Heart left ventricle (tissue), 16 donors: ENCODE measurements around the gene PRPS1. TPM values are rescaled to one million over a fixed set of nuclear protein-coding genes. Genes with fewer than 3 reads are reported as not detected.
A peak's percentile ranks its signal among the peaks of the same experiment; 100 is the strongest.
"Not testable (repeated sequence)": the region's sequence is repeated elsewhere in the genome, so short reads cannot be mapped to it uniquely, and the experiment has no call there.

Experiments
- ATAC-seq, 4 donors: fragments of 200-7000 bp; cut with Tn5 transposase; one replicate each; pipeline ENCODE4 v1.9.1; 2020 to 2022; ENCODE audit warnings: moderate library complexity in 4 of 4, mild to moderate bottlenecking in 3 of 4, moderate number of reproducible peaks in 1 of 4
- DNase-seq, 5 donors: peaks; one replicate each; pipeline ENCODE4 v3.0.0-alpha.2; 2020
- H3K27ac ChIP-seq, 12 donors: fragments of 200-600 bp; sonication (generic) in 4 of 12; one replicate each; pipeline versions ENCODE4 v1.5.0 to v1.8.0; 2016 to 2022; ENCODE audit warnings: mild to moderate bottlenecking in 2 of 12
- H3K27me3 ChIP-seq, 9 donors: fragments of 200-600 bp; sonication (generic) in 2 of 9; one replicate each; pipeline versions ENCODE4 v1.5.1 to v1.8.0; 2016 to 2022; ENCODE audit warnings: mild to moderate bottlenecking in 3 of 9
- H3K36me3 ChIP-seq, 9 donors: fragments of 200-600 bp; sonication (generic) in 2 of 9; one replicate each; pipeline versions ENCODE4 v1.5.0 to v1.8.0; 2018 to 2022; ENCODE audit warnings: mild to moderate bottlenecking in 2 of 9
- H3K4me1 ChIP-seq, 12 donors: fragments of 200-600 bp; sonication (generic) in 4 of 12; one replicate each; pipeline versions ENCODE4 v1.5.0 to v1.8.0; 2016 to 2022; ENCODE audit warnings: mild to moderate bottlenecking in 3 of 12
- H3K4me3 ChIP-seq, 12 donors: fragments of 200-600 bp; sonication (generic) in 4 of 12; one replicate each; pipeline versions ENCODE4 v1.5.0 to v1.8.0; 2017 to 2022; ENCODE audit warnings: mild to moderate bottlenecking in 9 of 12, moderate library complexity in 4 of 12
- H3K9me3 ChIP-seq, 12 donors: fragments of 200-600 bp; sonication (generic) in 4 of 12; one replicate each; pipeline versions ENCODE4 v1.5.0 to v1.8.0; 2016 to 2022; ENCODE audit warnings: mild to moderate bottlenecking in 1 of 12
- POLR2A ChIP-seq, 2 donors: fragments of 450-650 bp; IDR thresholded peaks; one replicate each; pipeline ENCODE4 v1.6.1; 2017; ENCODE audit warnings: antibody characterized with exemption in 2 of 2, mild to moderate bottlenecking in 2 of 2, moderate library complexity in 2 of 2
- WGBS, 4 donors: extraction: QIAGEN DNeasy Blood & Tissue Kit in 2 of 4; methylation state at CpG; one replicate each; pipeline versions ENCODE4 v1.1.5 to v1.1.7; 2013 to 2018; 5-methylcytosine and 5-hydroxymethylcytosine counted together
- intact Hi-C, 10 donors: fragments of 100-400 bp; cut with DNase I; formaldehyde crosslinking; loops; one replicate each; pipeline versions ENCODE4 v1.11.1 to v1.14.2; 2022
- polyA plus RNA-seq, 2 donors: library from polyadenylated mRNA; stranded (reverse); fragments of 200-250 nt; gene quantifications; one replicate each; pipeline ENCODE4 v1.2.3, GENCODE V29; 2013
- total RNA-seq, 9 donors: library from RNA; depleted of rRNA in 2 of 9; stranded (reverse); fragments of >200 nt in 2 of 9; fragmentation: NEBNext Ultra II Directional in 3 of 9; extraction: Animal tissue kit (Norgen Biotek cat#: 25700) in 3 of 9; gene quantifications; one replicate each; pipeline versions ENCODE4 v1.1.0 to v1.2.4, GENCODE V29; 2016 to 2023
- TF ChIP-seq, protein P1 (sequence below), 12 donors: fragments of 200-600 bp; sonication (generic) in 4 of 12; IDR thresholded peaks; one replicate each; pipeline versions ENCODE4 v1.5.0 to v1.8.0; 2018 to 2022; ENCODE audit warnings: antibody characterized with exemption in 12 of 12, mild to moderate bottlenecking in 5 of 12
- donor health status: ischemic (EF 13 %, LVEDD 7.1; RV severe dilation, severe dysfunction).
- donor health status: healthy with polysubstance abuse.
- donor health status: DM: no; HTN: yes; CAD: no.
- donor health status: DM: no; HTN: no; CAD: no.
- donor health status: ischemic (EF 25% LVEDD 6.9; RV normal size, moderate dysfunction).
- donor health status: ischemic (EF 25% LVEDD 5.7; RV mildly dilated, moderate dysfunction).
- donor health status: healthy.
- donor health status: DM: yes; HTN: yes; CAD: no.
- donor health status: ischemic (EF 35%, LVEDD 5.7; RV mildly dilated, moderate dysfunction).
- donor health status: nonischemic (EF 11% LVEDD 7.7; RV severe dilation, severe dysfunction).
- donor health status: DM: yes; HTN: yes; CAD: no.
- donor health status: PGD.
- donor health status: ischemic (EF 29% LVEDD 5.4; RV normal size, mild dysfunction).
- donor health status: nonischemic (EF 23%, LVEDD 6.1; RV moderate dilation, normal function).

PRPS1 gene
- total and polyA plus RNA-seq, 11 donors: 7.2 to 41.0 (median 25.0) TPM

DNA sequence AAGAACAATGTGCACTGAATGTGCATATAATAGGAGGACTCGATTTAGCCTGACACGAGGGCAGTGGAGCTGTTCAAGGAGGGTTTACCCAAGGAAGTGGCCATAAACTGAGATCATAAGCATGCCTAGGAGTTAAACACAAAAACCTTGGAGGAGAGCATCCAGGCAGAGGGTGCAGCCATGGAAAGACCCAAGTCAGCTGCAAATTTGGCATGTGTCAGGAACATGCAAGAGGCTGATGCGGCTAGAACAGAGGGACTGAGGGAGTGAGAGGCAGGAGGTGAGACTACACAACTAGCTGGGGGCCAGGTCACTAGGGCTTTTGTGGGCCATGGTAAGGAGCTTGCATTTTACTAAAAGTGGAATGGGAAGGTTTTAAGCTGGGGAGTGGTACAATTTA is 55.6 kb downstream of the PRPS1 start:
- no peaks in the 10 kb centered on the region for H3K36me3 ChIP-seq
- ATAC-seq (no peak), DNase-seq (no peak)
- H3K27ac ChIP-seq: peak overlapping the region in 11 of 12 donors; percentile 29 to 65 (median 60)
- peaks cover 0 to 5% (median 0%) of the 10 kb centered on the region in 9 donors for H3K27me3 ChIP-seq
- WGBS, 4 donors: 69 to 83% (median 79%) methylated on average over 3 of the region's 3 CpGs
- H3K4me1 ChIP-seq: peaks cover 0 to 54% (median 20%) of the 10 kb centered on the region in 12 donors
- intact Hi-C loops: no loop called here
- TF ChIP-seq, protein P1, sequence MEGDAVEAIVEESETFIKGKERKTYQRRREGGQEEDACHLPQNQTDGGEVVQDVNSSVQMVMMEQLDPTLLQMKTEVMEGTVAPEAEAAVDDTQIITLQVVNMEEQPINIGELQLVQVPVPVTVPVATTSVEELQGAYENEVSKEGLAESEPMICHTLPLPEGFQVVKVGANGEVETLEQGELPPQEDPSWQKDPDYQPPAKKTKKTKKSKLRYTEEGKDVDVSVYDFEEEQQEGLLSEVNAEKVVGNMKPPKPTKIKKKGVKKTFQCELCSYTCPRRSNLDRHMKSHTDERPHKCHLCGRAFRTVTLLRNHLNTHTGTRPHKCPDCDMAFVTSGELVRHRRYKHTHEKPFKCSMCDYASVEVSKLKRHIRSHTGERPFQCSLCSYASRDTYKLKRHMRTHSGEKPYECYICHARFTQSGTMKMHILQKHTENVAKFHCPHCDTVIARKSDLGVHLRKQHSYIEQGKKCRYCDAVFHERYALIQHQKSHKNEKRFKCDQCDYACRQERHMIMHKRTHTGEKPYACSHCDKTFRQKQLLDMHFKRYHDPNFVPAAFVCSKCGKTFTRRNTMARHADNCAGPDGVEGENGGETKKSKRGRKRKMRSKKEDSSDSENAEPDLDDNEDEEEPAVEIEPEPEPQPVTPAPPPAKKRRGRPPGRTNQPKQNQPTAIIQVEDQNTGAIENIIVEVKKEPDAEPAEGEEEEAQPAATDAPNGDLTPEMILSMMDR (IDR thresholded peaks at IDR 0.05): no peak
- no peak for TF ChIP-seq POLR2A (IDR thresholded peaks at IDR 0.05)
- no peak overlapping the region for H3K4me3 ChIP-seq
- no peaks in the 10 kb centered on the region for H3K9me3 ChIP-seq

DNA sequence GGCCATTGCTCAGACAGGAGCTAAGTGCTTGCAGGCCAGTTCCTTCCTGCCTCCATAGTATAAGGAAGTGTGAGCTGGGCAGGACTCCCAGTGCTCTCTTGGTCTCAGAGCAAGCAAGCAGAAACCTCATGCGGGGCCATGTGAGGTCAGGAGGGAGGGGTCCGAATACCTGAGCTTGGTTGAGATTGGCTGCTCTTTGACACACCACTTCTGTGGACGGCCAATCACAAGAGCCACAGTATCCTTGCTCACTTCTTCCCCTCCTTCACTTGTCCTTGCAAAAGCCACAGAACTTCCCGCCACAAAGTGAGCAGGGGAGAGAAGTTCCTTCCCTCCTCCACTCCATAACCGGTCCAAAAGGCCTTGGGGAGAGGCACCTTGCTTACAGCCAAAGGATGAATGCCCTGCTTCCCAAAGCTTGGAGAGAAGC is 56.7 kb downstream of the PRPS1 start:
- H3K4me3 ChIP-seq: no peak overlapping the region
- H3K27ac ChIP-seq: peak overlapping the region in 10 of 12 donors; percentile 8 to 71 (median 56)
- H3K4me1 ChIP-seq: peaks cover 0 to 43% (median 16%) of the 10 kb centered on the region in 12 donors
- H3K36me3 ChIP-seq: no peaks in the 10 kb centered on the region
- H3K27me3 ChIP-seq: peaks cover 0 to 5% (median 0%) of the 10 kb centered on the region in 9 donors
- 52 to 71% (median 60%) methylated on average over 5 of the region's 5 CpGs for WGBS, 4 donors
- DNase-seq (peak; percentile 61 to 81 (median 77)), ATAC-seq (peak; percentile 84 to 94 (median 88))
- no peaks in the 10 kb centered on the region for H3K9me3 ChIP-seq
- TF ChIP-seq POLR2A (IDR thresholded peaks at IDR 0.05): peak in 1 of 2 donors; percentile 33
- TF ChIP-seq, protein P1 (IDR thresholded peaks at IDR 0.05): no peak
- intact Hi-C loops: no loop called here

DNA sequence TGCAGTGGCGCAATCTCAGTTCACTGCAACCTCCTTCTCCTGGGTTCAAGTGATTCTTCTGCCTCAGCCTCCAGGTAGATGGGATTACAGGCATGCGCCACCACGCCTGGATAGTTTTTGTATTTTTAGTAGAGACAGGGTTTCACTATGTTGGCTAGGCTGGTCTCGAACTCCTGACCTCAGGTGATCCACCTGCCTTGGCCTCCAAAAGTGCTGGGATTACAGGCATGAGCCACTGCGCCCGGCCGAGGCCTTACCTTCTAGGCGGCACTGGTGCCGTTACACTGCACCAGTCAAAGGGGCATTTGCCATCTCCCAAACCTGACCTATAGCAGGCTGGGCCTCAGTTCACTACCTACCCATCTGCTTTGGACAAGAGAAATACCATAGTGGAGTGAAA is 57.3 kb downstream of the PRPS1 start:
- intact Hi-C loops, H3K9me3 ChIP-seq, ATAC-seq, H3K36me3 ChIP-seq, H3K27me3 ChIP-seq, H3K4me3 ChIP-seq, DNase-seq: not testable (repeated sequence)
- Histone ChIP-seq H3K4me1 (peaks cover 0 to 43% (median 16%) of the 10 kb centered on the region in 12 donors), H3K27ac (peak overlapping the region in 9 of 12 donors; percentile 8 to 71 (median 46))
- WGBS, 4 donors: 80 to 98% (median 94%) methylated on average over 6 to 9 of the region's 9 CpGs

DNA sequence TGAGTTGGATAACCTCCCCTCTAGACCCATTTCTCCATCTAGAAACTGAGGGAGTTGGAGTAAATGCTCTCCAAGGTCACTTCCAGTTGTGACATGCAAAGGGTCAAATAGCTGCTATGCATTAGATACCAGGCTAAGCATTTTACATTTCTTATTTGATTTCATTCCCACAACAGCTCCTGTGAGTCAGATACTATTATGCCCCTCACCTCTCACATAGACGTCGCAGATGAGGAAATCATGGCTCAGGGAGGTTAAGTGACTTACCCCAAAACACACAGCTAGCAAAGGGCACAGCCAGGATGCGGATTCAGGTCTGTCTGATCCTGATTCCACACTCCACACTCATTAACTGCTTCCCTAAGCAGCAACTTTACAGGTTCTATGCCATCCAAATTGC is 57.7 kb downstream of the PRPS1 start:
- Histone ChIP-seq H3K27ac (peak overlapping the region in 2 of 12 donors; percentile 41 to 64), H3K36me3 (no peaks in the 10 kb centered on the region), H3K9me3 (no peaks in the 10 kb centered on the region), H3K4me3 (no peak overlapping the region), H3K4me1 (peaks cover 0 to 43% (median 16%) of the 10 kb centered on the region in 12 donors), H3K27me3 (peaks cover 0 to 3% (median 0%) of the 10 kb centered on the region in 9 donors)
- intact Hi-C loops: no loop called here
- ATAC-seq: no peak
- DNase-seq: no peak
- WGBS, 4 donors: 73 to 94% (median 82%) methylated on average over 3 of the region's 3 CpGs
- TF ChIP-seq, protein P1 (IDR thresholded peaks at IDR 0.05): no peak
- no peak for TF ChIP-seq POLR2A (IDR thresholded peaks at IDR 0.05)

DNA sequence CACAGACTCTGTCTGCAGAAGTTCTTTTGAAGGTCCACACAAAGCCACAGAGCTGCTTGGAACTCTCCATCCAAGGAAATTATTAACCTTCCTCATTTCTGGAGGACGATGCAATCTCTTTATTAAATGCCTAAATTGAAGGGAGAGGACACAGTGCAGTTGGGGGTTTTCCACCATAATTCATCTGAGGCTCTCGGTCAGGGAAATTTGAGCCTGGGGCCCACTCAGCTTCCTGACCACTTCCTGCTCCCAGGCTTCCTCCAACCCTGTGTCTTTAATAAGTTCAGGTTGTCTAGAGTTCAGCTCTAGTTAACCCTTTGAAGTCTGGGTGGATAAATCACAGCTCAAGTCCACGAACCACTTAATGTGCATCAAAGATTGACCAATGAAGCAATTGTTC is 58.5 kb downstream of the PRPS1 start:
- 56 to 71% (median 62%) methylated on average over 3 of the region's 3 CpGs for WGBS, 4 donors
- Histone ChIP-seq H3K27ac (no peak overlapping the region), H3K9me3 (no peaks in the 10 kb centered on the region), H3K36me3 (no peaks in the 10 kb centered on the region), H3K4me3 (no peak overlapping the region), H3K4me1 (peaks cover 0 to 43% (median 16%) of the 10 kb centered on the region in 12 donors), H3K27me3 (peaks cover 0 to 3% (median 0%) of the 10 kb centered on the region in 9 donors)
- intact Hi-C loops: no loop called here
- no peak for TF ChIP-seq POLR2A (IDR thresholded peaks at IDR 0.05)
- TF ChIP-seq, protein P1 (IDR thresholded peaks at IDR 0.05): no peak
- ATAC-seq (no peak), DNase-seq (no peak)
